NK-92 treated with Interleukin-12 subunit alpha and Interleukin-12 subunit beta, amount 100 ng/mL, for 24 hours (cell line): Measurements from ENCODE around the gene TSC22D2.

Experiments used
- DNase-seq: peaks from one replicate; lab custom pipeline; 2025; lab: John Stamatoyannopoulos, UW

Gene TSC22D2

DNA sequence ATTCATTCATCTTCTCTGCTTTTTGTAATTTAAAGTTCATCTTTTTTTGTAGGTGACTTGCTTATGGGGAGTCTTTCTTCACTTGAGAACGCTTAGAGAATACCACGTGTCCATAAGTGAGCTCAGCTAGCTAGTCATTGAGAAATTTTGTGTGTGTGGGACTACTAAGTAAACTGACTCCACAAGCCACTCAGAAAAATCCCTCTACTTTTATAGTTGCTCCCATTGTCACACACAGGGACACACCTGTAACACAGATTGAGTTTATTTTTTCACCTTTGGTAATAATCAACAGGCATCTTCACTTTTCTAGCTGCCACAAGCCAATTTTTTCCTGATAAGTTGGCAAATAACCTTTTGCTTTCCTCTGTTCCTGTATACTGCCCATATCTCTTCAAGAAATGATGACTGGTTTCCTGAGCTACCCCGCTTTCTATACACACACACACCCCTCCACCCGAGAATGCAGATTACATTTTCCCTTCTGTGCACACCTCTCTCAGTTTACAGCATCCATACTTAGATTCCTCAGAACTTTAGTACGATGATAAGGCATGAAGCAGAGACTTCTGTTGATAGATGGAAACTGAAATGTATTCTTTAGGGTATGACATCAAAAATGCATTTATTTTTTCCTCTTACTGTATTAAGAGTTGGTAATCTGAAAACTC, 4.6 kb downstream of the TSC22D2 start:
- peak; percentile 7 for DNase-seq

DNA sequence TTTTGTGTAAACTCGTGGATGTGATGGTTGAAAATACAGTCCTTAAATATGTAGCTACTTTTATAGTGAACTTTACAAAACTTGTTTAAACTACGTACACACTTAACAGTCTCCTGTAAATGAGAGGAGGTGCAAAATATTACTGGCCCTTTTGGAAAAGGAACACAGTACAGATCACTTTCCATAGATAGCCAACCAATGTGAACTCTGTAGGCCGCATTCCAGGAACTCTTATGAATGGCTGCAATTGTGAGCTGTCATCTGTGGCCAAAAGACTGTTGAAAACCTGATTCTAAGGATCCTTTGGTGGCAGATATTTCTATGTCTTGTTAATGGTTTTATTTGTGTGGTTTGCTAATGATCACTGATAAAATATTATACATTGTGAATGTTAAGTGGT, 6.2 kb downstream of the TSC22D2 start:
- DNase-seq, result no peak

DNA sequence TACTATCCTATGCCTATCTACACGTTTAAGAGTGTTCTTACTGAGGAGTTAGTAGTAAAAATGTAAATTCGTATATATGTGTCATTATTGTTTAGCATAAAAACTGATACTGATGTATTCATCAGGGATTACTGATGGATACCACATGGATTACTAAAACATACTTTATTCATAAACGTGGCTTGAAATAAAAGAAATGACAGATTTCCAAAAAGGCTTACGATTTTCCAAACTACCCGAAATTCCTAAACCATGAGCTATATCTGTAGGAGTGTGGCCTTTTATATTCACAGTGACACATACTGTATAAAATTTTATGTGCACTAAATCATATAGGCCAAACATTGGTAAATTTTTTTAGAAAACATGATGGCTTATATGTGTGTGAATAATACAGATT, 6.9 kb downstream of the TSC22D2 start:
- DNase-seq, result no peak

- no peak for DNase-seq
These were observed 11.2 kb downstream of the TSC22D2 start for GRCh38 chr3:150419076-150419868.

GRCh38 chr3:150419959-150420358, 11.9 kb downstream of the TSC22D2 start:
- no peak for DNase-seq

DNA sequence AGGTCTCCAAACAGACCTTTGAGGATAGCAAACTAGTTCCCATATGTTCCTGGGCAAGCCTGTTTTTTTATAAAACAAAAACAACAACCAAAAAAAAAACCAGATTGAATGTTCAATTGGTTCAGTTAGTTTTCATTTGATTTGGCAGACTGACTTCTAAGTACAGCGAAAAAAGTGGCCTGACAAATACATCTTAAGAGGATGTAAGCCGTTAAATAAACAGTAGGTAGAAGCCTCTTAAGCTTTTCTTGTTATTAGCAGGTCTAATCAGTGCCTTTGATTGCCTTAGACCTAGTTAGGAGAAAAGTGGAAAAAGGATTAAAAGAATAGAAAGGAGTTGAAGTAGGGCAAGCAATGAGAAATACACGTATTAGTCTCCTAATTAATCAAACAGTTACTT, 13.2 kb downstream of the TSC22D2 start:
- DNase-seq, result no peak

DNA sequence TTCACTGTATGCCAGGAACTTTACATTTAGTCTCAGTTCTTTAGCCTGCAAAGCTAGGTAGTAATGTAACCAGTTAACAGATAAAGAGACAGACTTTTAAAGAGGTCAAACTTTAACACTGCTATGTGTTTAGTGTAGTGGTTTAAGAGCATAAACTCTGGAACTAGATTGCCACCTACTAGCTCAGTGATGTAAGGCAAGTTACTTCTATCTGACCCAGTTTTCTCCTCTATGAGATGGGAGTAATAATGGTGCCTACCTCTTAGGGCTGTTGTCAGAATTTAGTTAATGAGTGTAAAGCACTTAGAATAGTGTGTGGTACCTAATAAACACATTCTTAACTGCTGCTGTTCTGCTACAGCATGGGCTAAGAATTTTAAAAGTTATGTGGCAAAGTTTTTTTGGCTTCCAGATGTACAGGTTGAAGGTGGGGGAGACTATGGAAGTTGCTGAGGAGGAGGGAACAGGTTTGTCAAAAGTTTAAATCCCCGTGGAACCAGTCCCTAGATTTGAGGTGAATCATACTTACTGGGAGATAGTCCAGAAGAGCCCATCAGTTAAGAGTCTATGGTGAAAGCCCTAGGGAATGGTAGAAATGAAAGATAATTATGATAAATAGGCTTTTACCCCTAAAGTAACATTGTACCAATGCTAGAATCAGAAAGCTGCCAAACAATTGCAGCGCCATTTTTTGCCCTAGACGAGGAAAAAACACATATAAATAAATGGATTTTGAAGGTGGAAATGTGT, 13.9 kb downstream of the TSC22D2 start:
- no peak for DNase-seq

DNA sequence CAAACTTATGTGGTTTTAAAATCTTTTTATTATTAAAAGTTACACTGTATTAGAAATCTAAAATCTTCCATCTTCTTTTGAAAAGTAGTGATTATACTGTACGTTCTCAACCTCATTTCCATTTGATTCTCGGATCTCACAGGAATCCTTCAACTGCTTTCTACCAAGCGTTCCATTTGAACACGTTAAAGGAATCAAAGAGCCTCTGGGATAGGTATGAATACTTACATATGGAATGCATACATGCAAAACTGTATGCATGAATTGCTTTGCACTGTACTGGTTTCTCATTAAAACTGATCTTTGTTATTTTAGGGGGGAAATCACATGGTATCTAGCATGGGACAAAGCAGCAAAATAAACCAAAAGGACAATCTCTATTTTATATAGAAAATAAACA, 14.8 kb downstream of the TSC22D2 start:
- no peak for DNase-seq

DNA sequence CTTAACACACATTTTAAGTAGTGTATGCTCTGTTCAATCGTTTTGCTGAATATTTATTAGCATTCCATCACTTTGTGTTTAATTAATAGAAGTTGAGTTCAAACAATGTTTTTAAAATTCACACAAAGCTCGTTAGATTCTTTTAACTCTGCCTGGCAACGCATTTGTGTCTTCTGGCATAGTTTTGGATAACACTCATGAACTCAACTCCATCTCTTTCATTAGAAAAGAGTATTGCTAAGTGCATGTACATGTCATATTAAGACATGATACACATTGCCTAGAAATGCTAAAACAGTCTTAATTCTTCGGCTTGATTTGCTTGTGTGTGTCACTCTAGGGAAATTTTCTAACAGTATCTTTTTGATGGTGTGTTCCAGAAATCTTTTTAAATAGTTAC, 15.7 kb downstream of the TSC22D2 start:
- DNase-seq, result no peak

- DNase-seq, result no peak
These were observed 18.2 kb downstream of the TSC22D2 start for GRCh38 chr3:150426292-150426691.

DNA sequence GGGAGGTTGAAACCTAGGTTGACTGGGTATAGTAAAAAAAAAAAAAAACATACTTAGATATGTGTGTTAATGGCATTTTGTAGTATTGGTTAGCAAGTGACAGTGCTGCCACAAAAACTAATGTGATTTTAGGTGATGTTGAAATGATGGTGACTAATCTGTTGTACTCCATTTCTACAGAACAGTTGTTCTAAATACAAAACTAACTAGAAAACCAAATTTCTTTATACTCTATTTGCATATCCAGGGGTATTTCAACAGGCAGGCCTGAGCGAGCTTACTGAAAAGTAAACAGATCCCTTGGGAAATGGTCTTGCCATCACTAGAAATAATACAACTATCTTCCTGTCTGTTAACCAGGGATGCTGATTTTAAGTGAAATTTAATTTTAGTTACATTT, 20.5 kb downstream of the TSC22D2 start:
- DNase-seq, result no peak

GRCh38 chr3:150429767-150430671, 21.9 kb downstream of the TSC22D2 start:
- no peak for DNase-seq

DNA sequence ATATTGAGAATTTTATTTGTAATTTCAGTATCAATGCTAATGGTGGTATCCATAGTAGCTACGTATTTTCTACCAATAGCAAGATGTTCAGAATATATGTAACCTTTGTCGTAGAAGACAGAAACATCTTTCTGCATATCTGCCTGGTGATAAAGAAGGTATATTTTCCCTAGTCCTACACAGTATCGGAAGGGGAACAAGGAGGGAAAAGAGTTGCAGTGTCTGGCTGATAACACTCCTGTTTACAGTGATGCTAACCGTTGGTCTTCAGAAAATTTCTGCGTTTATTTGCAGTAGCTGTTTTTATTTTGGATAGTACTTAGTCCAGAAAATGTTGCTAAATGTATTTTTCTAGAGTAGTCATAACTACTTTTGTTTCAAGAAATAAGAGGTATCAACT, 25.2 kb downstream of the TSC22D2 start:
- DNase-seq, result no peak

DNA sequence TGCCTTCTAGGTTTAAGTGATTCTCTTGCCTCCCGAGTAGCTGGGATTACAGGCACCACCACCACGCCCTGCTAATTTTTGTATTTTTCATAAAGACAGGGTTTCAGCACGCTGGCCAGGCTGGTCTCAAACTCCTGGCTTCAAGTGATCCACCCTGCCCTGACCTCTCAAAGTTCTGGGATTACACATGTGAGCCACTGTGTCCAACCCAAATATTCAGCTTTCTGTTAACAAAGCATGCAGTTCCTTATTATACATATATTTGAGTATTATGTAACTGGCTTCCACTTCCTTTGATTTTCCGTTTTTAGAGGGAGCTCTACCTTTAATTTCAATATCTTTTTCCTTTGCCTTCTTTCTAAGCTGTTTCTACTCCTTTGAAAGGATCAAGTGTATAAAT, 26.1 kb downstream of the TSC22D2 start:
- DNase-seq, result no peak

GRCh38 chr3:150436161-150436560, 28.1 kb downstream of the TSC22D2 start:
- DNase-seq, result no peak

GRCh38 chr3:150439657-150440056, 31.6 kb downstream of the TSC22D2 start:
- no peak for DNase-seq

DNA sequence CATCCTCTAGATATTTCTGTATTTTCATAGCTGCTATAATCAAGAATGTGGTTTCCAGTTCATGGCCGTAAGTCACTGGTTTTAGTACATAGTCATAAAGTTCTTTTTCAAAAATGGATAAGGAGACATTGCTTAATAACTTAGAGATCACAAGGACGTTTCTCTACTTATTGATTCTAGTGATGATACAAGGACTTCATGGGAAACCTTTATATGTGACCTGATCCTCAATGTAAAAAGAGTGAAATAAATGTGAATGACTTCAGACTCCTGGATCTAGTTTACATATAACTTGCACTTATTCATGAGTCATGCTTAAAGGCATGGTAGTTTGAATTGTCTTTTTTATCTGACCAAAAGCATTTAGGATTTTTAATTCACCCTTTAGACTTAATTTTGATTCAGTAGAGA, 35.2 kb downstream of the TSC22D2 start:
- DNase-seq, result no peak

- no peak for DNase-seq
These were observed 36.3 kb downstream of the TSC22D2 start for GRCh38 chr3:150444371-150444770.

DNA sequence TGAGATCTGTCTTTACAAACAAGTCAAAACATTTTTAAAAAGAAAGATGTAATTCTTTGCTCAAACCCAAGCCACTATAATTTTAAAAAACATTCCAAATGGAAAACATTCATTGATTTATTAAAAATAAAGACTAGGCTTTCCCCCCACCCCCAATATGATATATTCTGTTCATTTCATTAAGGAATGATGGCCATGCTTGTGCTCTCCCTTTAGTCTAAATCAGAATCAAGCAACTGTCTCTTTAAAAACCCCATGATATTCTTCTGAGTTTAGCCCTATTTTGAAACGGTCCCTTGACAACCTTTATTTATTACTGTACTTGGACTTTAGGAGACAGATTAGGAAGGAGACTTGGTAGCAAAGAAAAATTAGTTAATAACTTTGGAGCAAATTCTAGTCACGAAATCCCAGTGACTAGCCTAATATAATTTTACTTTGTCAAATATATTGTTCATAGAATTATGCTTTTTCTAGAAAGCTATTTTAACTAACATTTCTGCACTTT, 38.4 kb downstream of the TSC22D2 start:
- DNase-seq, result no peak

DNA sequence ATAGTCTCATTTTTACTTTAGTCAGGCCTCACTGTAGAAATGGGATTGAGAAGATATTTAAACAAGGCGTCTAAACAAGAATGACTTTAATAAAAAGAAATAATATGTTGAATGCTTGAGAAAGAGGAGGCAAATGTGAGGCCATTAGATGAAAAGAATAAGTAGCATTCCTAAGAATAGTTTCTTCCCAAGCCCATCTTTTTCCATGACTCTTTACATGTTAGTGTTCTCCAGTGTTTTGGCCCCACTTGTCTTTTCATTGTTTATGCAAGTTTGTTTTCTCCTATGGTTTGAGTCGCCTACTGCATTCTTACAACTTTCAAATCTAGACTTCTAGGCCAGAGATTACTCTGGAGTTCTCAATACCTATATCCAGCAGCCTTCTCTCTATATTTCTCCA, 39.0 kb downstream of the TSC22D2 start:
- DNase-seq, result no peak

GRCh38 chr3:150447631-150448465, 39.8 kb downstream of the TSC22D2 start:
- no peak for DNase-seq
